GM18858 (cell line): ENCODE measurements around the gene UBR4.

Source experiments
- ATAC-seq: cut with Tn5 transposase; IDR thresholded peaks from one replicate; pipeline ENCODE4 v1.9.1; 2021; ENCODE audit not compliant: unreplicated experiment

UBR4 gene

DNA sequence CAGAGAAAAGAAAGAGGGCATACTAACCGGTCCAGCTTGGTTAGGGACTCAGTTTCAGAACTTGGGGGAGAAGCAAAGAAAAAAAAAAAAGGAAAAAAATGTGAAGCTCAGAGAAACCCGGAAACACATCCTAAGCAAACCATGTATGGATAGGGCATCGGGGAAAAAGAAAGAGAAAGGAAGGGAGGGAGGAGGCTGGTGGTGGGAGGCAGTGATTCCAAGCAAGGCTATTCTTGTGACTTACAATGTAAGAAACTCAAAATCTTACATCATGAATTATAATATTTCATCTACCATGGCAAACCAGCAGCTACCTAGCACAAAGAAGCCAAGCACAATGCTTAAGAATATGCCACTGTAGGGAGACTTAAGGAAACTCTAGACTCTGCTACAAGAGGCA lies 60.3 kb downstream of the UBR4 start:
- ATAC-seq = no peak

DNA sequence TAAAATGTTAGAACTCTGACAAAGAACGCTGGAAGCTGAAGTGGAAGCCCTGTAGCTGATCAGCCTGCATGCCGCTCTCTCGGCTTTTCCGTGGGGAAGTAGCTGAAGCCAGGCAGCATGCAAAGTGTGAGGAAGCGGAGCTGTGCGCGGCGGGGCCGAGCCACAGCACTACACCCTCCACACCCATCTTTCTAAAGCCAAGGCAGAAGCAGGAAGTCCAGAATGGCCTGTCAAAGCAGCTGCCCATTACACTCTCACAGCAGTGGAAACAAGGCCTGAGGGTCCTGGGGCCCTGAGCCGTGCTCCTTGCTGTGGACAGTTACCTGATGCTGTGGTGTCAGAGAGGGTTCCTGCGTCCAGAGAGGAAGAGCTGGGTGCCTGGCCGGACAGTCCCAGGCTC lies 69.6 kb downstream of the UBR4 start:
- ATAC-seq = no peak

GRCh38 chr1:19139711-19140110 lies 70.4 kb downstream of the UBR4 start:
- no peak for ATAC-seq

GRCh38 chr1:19138958-19139581 lies 71.0 kb downstream of the UBR4 start:
- no peak for ATAC-seq

GRCh38 chr1:19138331-19138730 lies 71.7 kb downstream of the UBR4 start:
- ATAC-seq = no peak

GRCh38 chr1:19137158-19137557 lies 72.9 kb downstream of the UBR4 start:
- no peak for ATAC-seq

GRCh38 chr1:19133360-19133759 lies 76.7 kb downstream of the UBR4 start:
- no peak for ATAC-seq

GRCh38 chr1:19130468-19130867 lies 79.6 kb downstream of the UBR4 start:
- no peak for ATAC-seq

GRCh38 chr1:19128968-19129514 lies 81.0 kb downstream of the UBR4 start:
- ATAC-seq = no peak

GRCh38 chr1:19124273-19124672 lies 85.8 kb downstream of the UBR4 start:
- no peak for ATAC-seq

DNA sequence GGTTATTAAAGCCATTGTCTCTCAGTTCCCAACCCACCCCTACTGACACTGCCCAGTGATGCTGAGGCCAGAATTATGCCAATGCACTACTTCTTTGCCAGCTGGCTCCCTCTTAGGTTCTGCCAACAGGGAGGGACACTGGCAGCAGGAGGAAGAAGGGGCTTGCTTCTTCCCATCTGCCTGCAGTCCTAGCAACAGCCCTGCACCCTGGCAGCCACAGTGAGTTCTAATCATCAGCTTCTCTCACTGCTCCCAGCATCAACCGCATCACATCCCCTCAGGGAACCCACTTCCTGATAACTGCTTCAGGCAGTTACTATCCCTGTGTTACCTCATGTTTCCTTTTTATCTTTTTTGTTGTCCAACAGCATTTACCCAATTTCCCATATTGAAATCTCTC lies 86.2 kb downstream of the UBR4 start:
- ATAC-seq = no peak

- no peak for ATAC-seq
Measured at GRCh38 chr1:19122668-19123067, 87.4 kb downstream of the UBR4 start.

- ATAC-seq = no peak
Measured at GRCh38 chr1:19121192-19121591, 88.9 kb downstream of the UBR4 start.

DNA sequence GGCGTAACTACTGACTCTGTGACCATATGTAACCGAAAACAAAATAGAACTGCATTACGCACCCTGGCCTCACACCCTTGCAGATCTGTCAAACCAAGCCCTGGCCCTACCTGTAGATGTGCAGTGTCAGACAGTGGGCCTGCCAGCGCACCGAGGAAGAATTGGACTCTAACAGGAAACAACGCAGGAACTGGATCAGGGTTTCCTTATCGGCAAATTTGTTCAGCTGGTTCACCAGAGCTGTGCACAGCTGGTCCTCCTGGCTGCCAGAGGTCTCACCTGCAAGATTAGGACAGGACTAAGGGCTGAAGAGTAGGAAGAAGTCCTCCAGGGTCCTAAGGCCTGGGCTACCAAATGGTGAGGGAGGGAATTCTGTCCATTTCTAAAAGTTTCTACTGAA lies 90.0 kb downstream of the UBR4 start:
- ATAC-seq = no peak

DNA sequence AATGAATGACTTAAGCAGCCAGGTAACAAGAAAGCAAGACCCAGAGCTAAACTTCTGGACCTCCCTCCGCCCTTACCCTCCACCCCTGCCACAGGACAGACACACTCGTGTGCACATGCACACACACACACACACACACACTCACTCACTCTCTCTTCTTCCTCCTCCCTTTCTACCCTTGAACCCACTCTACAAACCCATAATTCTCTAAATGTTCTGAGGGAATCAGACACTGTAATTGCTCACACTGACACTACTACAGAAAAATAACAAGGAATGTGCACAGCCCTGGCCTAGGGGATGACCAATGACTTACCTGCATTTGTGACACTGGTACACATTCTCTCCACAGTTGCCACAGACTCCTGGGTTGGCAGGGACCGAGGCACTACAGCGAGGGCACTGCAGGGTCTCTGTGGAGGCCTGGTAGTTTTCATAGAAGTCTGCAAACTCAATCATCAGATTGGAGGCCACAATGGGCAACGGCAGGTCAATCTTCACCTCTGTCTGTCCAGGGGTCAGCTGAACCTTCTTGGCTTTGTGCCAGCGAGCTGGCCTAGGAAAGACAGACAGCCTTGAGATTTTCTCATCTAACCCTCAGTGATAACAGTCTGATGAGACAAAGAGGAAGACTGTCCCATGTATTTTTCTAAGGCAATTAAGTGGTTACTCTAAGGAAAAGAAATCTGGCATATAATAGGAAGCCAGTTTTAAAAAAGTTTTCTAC lies 94.8 kb downstream of the UBR4 start:
- ATAC-seq = no peak

DNA sequence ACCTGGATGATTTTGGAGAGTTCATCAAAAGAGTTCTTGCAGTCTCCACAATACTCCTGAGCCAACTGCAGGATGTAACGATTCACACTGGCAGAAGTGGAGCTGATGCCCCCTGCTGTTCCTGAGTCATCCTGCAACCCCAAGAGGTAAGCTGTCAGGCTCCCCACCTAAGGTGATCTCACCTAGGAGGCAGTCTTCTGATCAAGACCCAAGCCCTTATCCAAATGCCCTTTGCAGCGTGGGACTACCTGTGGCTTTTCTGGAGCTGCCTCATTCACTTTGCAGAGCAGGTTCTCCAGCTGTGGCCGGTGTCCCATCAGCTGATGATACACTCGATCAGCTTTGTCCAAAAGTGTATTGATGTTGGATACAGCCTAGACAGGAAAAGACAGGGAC lies 96.4 kb downstream of the UBR4 start:
- no peak for ATAC-seq

DNA sequence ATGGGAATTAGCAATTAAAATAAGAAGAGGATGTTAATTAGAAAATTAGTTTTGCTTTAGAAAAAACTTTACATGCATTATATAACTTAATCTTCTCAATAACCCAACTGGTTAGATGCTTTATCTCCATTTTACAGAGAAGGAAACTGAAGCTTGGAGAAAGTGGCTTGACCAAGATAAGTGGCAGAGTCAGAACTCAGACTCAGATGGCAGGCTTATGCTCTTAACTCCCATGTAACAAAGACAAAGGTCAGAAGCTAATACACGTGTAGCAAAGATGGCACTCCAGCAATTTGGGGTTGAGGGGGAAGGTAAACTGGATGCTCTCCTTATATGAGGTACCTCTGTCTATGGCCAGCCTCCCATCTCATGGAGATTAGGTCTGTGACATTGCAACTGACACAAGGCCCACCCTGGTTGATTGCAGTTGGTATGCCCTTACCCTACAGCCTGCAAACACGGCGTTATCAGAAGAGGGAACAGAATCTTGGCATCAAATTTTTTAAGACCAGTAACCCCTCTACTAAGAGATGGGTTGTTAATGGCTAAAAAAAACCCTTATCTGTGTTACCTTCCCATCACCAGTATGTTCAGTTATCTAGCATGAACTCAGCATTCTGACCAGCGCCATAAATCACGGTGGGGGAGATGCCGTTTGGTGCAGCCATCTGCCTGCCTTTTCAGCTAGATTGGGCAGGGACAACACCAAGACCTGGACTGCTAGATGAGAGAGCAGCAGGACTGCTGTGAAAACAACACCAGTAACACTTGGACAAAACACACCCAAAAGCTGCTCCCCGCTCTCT lies 97.0 kb downstream of the UBR4 start:
- ATAC-seq = no peak

DNA sequence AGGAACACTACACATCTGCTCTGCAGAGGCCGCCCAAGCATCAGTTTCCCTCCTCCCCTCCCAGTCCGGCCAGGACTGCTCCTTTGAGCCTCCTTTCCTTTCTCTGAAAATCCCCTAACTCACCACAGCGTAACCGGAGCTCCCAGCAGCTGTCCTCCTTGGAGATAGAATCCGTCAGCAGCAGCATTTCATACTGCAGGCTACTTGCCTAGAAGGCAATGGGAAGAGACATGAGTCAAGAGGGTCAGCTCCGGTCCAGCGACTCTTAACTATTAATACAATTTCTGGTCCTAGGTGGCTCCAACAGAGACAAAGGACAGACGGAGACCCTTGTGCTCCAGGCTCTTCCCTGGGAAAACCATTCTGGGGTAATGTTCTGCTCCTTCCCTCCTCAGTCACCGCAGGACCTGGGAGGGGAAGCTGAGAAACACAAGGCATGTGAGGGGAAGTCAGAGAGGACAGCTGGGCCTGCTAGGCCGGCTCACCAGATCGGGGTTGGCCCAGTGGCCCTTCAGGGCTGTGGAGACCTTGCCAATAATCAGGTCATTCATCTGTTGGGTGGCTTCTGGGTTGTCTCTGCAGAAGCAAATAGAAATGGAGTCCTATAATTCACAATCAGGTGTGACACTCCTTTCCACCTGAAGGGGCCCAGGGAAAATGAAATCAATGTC lies 99.7 kb downstream of the UBR4 start:
- ATAC-seq = no peak

GRCh38 chr1:19109545-19109944 lies 100.5 kb downstream of the UBR4 start:
- no peak for ATAC-seq

DNA sequence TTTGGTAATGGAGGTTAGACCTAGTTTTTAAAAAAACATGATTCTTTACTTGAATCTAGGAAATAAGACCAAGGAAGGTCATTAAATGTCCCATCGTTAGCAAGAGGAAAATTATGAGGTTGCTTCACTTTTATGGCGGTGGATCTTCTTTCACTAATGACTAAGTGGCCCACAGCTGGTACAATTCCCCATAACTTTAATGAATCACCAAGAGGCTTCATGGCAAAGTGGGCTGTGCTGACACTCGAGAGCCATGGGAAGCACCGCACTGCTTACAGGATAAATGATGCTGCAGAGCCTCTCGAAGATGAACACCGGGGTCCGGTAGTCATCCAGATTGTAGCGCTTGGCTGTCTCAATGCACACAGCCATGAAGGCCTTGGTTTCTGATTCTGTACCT lies 108.8 kb downstream of the UBR4 start:
- ATAC-seq = no peak

- ATAC-seq = no peak
Measured at GRCh38 chr1:19100028-19100427, 110.0 kb downstream of the UBR4 start.
